KOPT-K1 (cell line): Measurements from ENCODE around the gene R3HDM1.

Experiments
- H3K27ac ChIP-seq: fragments of 200-600 bp; sonication (generic); 2 replicates; pipeline ENCODE4 v1.5.1; 2016; ENCODE audit warnings: antibody characterized with exemption, mild to moderate bottlenecking, low read depth, low read length; ENCODE audit not compliant: poor library complexity, severe bottlenecking
- H3K36me3 ChIP-seq: fragments of 200-600 bp; sonication (generic); 2 replicates; pipeline ENCODE4 v1.5.1; 2017; ENCODE audit warnings: antibody characterized with exemption, mild to moderate bottlenecking, low read length, moderate library complexity; ENCODE audit not compliant: insufficient read depth
- H3K9me3 ChIP-seq: fragments of 200-600 bp; sonication (generic); 2 replicates; pipeline ENCODE4 v1.5.1; 2017; ENCODE audit warnings: antibody characterized with exemption, low read length, mild to moderate bottlenecking; ENCODE audit not compliant: insufficient read depth, poor library complexity, severe bottlenecking

The R3HDM1 gene

GRCh38 chr2:135547311-135547710 lies 16.0 kb downstream of the R3HDM1 start:
- Histone ChIP-seq H3K36me3 (0 out of 2 replicates have a peak, but pooled peaks cover 10% of the 10 kb centered on the region), H3K27ac (no peak overlapping the region)

GRCh38 chr2:135551356-135551755 lies 20.1 kb downstream of the R3HDM1 start:
- no peak overlapping the region for H3K27ac ChIP-seq
- H3K9me3 ChIP-seq: no peaks in the 10 kb centered on the region
- H3K36me3 ChIP-seq: peaks cover 7% of the 10 kb centered on the region

More at GRCh38 chr2:135547311-135547710, 16.0 kb downstream of the R3HDM1 start:
- H3K9me3 ChIP-seq: no peaks in the 10 kb centered on the region

DNA sequence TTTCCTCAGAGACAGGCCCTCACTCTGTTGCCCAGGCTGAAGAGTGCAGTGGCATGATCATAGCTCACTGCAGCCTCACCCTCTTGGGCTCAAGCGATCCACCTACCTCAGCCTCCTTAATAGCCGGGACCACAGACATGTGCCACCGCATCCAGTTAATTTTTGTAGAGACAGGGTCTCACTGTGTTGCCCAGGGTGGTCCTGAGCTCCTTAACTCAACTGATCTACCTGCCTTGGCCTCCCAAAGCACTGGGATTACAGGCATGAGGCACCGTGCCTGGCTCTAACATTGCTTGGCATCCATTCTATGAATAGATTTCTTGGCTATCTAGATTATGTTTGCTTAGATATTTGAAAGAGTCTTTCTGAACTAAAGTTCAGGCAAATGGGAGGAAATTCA lies 21.6 kb downstream of the R3HDM1 start:
- peaks cover 13% of the 10 kb centered on the region for H3K36me3 ChIP-seq
- H3K27ac ChIP-seq: no peak overlapping the region
- no peaks in the 10 kb centered on the region for H3K9me3 ChIP-seq

GRCh38 chr2:135555311-135555710 lies 24.0 kb downstream of the R3HDM1 start:
- no peak overlapping the region for H3K27ac ChIP-seq
- peaks cover 20% of the 10 kb centered on the region for H3K36me3 ChIP-seq
- H3K9me3 ChIP-seq: no peaks in the 10 kb centered on the region

DNA sequence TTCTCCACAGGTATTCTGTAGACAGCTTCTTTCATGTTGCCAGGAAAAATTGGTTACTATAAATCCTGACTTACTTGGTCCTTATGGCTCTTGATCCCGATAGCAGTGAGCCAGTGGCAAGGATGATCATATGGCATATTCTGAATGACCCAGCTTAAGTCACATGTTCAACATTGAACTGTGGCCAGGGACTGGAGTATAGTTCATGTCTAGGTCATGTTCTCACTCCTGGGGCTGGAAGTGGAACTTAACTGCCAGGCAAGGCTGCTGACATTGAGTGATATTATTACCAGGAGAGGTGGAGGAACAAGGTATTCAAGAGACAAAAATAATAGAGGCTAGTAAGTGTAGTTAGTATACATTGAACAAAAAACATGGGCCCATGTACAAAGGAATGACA lies 26.2 kb downstream of the R3HDM1 start:
- H3K9me3 ChIP-seq: no peaks in the 10 kb centered on the region
- H3K36me3 ChIP-seq: peaks cover 35% of the 10 kb centered on the region
- H3K27ac ChIP-seq: no peak overlapping the region

GRCh38 chr2:135561925-135562324 lies 30.6 kb downstream of the R3HDM1 start:
- Histone ChIP-seq H3K9me3 (peaks cover 6% of the 10 kb centered on the region), H3K27ac (no peak overlapping the region), H3K36me3 (peaks cover 55% of the 10 kb centered on the region)

DNA sequence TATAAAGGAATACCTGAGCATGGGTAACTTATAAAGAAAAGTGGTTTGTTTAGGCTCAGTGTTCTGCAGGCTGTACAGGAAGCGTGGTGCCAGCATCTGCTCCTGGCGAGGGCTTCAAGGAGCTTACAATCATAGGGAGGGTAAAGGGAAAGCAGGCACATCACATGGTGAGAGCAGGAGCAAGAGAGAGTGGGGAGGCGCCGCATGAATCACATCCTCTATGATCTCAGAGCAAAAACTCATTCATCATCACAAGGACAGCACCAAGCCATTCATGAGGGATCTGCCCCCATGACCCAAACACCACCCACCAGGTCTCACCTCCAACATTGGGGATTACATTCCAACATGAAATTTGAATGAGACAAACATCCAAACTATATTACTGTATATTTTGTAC lies 32.5 kb downstream of the R3HDM1 start:
- Histone ChIP-seq H3K36me3 (peaks cover 66% of the 10 kb centered on the region), H3K27ac (no peak overlapping the region), H3K9me3 (peaks cover 6% of the 10 kb centered on the region)

DNA sequence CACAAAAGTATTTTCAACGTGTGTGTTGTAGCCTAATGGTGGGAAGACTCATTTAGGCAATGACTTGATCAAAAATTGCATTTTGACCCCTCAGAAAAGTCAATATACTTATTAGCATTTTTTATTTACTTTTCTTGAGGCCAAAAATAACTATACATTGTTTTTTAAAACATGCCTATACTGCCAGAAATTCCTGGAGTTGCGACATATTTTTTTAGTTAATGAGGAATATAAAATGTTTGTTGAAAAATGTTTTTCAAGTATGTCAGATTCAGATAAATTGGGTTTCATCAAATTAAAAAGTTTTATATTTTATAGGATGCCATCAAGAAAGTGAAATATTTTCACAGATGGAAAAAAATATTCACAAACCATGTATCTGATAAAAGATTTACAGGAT lies 39.6 kb downstream of the R3HDM1 start:
- H3K36me3 ChIP-seq: peaks cover 36% of the 10 kb centered on the region
- H3K27ac ChIP-seq: no peak overlapping the region
- H3K9me3 ChIP-seq: no peaks in the 10 kb centered on the region

DNA sequence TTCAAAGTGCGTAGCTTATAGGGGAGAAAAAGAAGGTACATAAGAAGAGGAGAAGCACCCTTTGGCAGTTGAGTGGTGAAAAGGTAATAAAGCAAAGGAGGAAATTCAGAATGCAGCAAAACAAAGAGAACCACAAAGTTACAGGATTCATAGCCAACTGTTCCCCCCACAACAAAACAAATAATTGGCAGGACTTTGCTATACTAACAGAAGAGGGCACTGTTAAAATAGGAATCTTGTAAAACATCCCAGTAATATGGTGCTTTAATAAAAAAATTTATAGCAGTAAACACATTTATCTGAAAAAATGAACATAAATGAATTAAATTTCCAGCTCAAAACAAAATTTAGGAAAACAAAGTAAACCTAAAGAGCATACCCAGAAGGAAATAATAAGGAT lies 42.3 kb downstream of the R3HDM1 start:
- Histone ChIP-seq H3K9me3 (no peaks in the 10 kb centered on the region), H3K36me3 (peaks cover 16% of the 10 kb centered on the region), H3K27ac (no peak overlapping the region)

DNA sequence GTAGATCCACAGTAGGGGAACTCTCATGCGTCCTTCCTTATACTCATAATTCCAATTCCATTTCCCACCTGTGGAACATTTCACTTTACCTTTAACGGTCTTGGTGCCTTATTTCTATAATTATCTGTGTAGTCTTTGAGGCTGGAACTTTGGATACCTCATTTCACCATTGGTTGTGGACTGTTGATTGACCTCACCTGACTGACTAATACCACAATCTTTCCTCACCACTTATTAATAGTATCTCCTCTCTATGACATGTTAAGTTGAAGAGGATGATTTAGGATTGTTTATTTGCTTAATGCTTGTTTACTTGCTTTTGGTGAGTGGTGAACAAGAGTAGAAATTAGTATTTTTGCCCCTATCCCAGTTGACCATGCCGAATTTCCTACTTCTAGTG lies 50.0 kb downstream of the R3HDM1 start:
- Histone ChIP-seq H3K27ac (no peak overlapping the region), H3K36me3 (no peaks in the 10 kb centered on the region)

DNA sequence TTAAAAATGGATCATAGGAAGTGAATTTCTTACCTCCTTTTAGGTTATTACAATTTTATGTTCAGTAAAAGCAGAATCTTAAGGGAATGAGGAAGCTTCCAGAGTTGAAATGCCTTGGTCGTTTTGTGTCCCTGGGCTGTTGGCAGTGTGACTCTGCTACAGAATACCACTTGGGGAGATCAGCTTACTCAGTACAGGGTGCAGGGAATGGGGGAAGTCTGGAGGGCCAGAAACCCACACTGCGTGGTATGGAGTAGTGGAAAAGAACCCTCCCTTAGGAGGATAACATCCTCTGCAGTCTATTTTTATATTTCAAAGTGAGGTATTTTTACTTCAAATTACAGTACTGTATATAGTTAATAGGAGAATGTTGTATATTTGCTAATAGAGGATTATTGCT lies 51.1 kb downstream of the R3HDM1 start:
- no peak overlapping the region for H3K27ac ChIP-seq
- H3K9me3 ChIP-seq: no peaks in the 10 kb centered on the region
- H3K36me3 ChIP-seq: no peaks in the 10 kb centered on the region

More for the DNA sequence above, 50.0 kb downstream of the R3HDM1 start:
- no peaks in the 10 kb centered on the region for H3K9me3 ChIP-seq

DNA sequence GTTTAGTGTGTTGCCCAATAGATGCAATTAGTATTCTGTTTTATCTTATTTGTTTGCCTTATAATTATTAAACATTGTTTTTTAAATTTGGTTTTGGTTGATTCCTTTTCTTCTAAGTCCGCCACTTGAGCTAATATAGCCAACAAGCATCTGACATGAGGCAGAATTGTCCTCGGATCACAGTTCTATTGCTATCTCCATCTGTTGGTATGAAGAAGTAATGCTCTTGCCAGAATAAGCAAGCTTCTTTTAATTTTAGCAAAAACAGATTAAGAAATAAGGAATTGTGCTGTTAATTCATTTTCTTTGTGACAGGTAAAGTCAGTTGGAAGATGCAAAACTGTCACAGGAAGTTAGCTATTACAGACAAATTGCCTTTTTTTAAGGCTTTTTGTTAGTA lies 54.3 kb downstream of the R3HDM1 start:
- Histone ChIP-seq H3K27ac (peak overlapping the region; percentile 15), H3K9me3 (no peaks in the 10 kb centered on the region), H3K36me3 (no peaks in the 10 kb centered on the region)

- Histone ChIP-seq H3K27ac (peak overlapping the region; percentile 15), H3K9me3 (no peaks in the 10 kb centered on the region), H3K36me3 (no peaks in the 10 kb centered on the region)
These were observed 54.9 kb downstream of the R3HDM1 start for GRCh38 chr2:135586148-135586547.

DNA sequence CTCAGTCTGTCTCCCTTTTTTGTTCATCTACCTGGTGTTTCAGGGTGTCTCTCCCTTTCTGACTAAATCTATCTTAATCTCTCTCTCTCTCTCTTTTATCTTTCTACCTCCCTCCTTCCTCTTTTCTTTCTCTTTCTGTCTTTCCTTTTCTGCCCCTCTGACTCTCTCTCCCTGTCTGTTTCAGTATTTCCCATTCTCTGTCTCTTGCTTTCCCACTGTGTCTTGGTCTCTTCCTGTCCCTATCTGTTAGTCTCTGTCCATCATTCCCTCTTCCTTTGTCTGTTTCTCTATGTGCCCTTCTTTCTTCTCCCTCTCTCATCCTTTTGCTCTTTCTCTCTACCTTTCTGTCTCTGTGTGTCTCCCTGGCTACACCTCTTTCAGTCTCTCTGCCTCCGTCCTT lies 56.7 kb downstream of the R3HDM1 start:
- Histone ChIP-seq H3K9me3 (peaks cover 16% of the 10 kb centered on the region), H3K27ac (no peak overlapping the region), H3K36me3 (peaks cover 9% of the 10 kb centered on the region)

GRCh38 chr2:135590619-135591260 lies 59.5 kb downstream of the R3HDM1 start:
- Histone ChIP-seq H3K9me3 (peaks cover 21% of the 10 kb centered on the region), H3K36me3 (peaks cover 11% of the 10 kb centered on the region), H3K27ac (peak overlapping the region; percentile 62)

DNA sequence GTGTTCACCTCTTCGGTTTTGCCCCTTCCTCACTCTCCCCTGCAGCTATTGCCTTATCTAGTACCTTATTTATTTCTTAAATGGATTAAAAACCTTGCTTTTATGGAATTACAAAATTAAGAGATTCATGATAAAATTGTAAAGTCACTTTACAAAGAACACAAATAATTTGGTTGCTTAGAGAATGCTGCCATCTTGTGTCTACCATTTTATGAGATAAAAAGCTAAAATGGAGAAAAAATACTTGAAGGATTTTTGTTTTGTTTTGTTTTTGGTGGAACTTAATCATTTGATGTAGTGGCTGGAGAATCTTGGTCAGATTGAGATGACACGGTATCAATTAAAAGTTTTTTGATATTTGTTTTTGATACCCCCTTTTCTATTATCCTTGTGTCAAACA lies 69.6 kb downstream of the R3HDM1 start:
- Histone ChIP-seq H3K9me3 (no peaks in the 10 kb centered on the region), H3K27ac (no peak overlapping the region), H3K36me3 (peaks cover 36% of the 10 kb centered on the region)
